A549 (cell line): ENCODE data around the gene ZNF532. TPM values are rescaled to one million over a fixed set of nuclear protein-coding genes. Genes with fewer than 3 reads are reported as not detected.

Source experiments
- ATAC-seq, 2 experiments: fragments of 200-7000 bp in 1 of 2; fragments of >200 bp in 1 of 2; cut with Nextera tagmentation in 1 of 2; cut with Tn5 transposase in 1 of 2; 3 replicates each; pipeline versions ENCODE4 v1.8.0 to v1.9.1; 2018 to 2020; ENCODE audit warnings: mild to moderate bottlenecking in 1 of 2, moderate library complexity in 1 of 2
- CTCF ChIA-PET: fragments of 300-600 bp; sonication (Branson Sonifier 250); formaldehyde crosslinking; extraction: SDS; loops from one replicate; lab custom pipeline; 2021; ENCODE audit warnings: antibody characterized with exemption, inconsistent platforms; lab: Yijun Ruan, JAX
- POLR2A ChIA-PET: fragments of 350-600 bp; formaldehyde crosslinking; extraction: SDS; loops from one replicate; lab custom pipeline; 2021; ENCODE audit warnings: antibody characterized with exemption, inconsistent platforms; lab: Yijun Ruan, JAX
- DNase-seq, 2 experiments: peaks; one replicate each; pipeline versions ENCODE4 v3.0.0 to v3.0.0-alpha.2; 2011 to 2016; ENCODE audit warnings: low read depth in 1 of 2, low spot score in 1 of 2
- FAIRE-seq: peaks from 2 replicates; lab custom pipeline; 2011; peaks lifted over from hg19 to GRCh38; lab: Jason Lieb, UNC
- H3K27ac ChIP-seq, 2 experiments: fragments of >200 bp; sonication (Bioruptor Twin); formaldehyde crosslinking; 3 replicates each; pipeline ENCODE4 v1.5.1; 2016 to 2017
- H3K4me1 ChIP-seq: fragments of >200 bp; sonication (Bioruptor Twin); formaldehyde crosslinking; 3 replicates; pipeline ENCODE4 v1.6.1; 2016
- H3K4me2 ChIP-seq: fragments of >200 bp; sonication (Bioruptor Twin); formaldehyde crosslinking; 3 replicates; pipeline ENCODE4 v1.6.1; 2016
- H3K4me3 ChIP-seq: fragments of >200 bp; sonication (Bioruptor Twin); formaldehyde crosslinking; 3 replicates; pipeline ENCODE4 v1.5.1; 2016
- H3K9me3 ChIP-seq: fragments of >200 bp; sonication (Bioruptor Twin); formaldehyde crosslinking; 3 replicates; pipeline ENCODE4 v1.6.1; 2016
- EP300 ChIP-seq, 2 experiments: fragments of >200 bp; sonication (Bioruptor Twin); formaldehyde crosslinking; IDR thresholded peaks; 2 replicates in 1 of 2; 3 replicates in 1 of 2; pipeline ENCODE4 v1.6.1; 2016 to 2017
- ESRRA ChIP-seq: fragments of 150-350 bp; IDR thresholded peaks from 2 replicates; pipeline ENCODE4 v1.6.1; 2014; ENCODE audit warnings: mild to moderate bottlenecking, low read length, borderline replicate concordance
- FOSB ChIP-seq: fragments of 250-450 bp; sonication (Bioruptor Pico); IDR thresholded peaks from 2 replicates; pipeline ENCODE4 v1.5.0; 2020; ENCODE audit warnings: mild to moderate bottlenecking, moderate library complexity
- FOSL2 ChIP-seq, 2 experiments: fragments of 450-650 bp in 1 of 2; fragments of >200 bp in 1 of 2; sonication (Bioruptor Twin) in 1 of 2; formaldehyde crosslinking; IDR thresholded peaks; 2 replicates each; pipeline versions ENCODE4 v1.5.0 to v1.6.1; 2016 to 2020; ENCODE audit warnings: mild to moderate bottlenecking in 1 of 2, moderate library complexity in 1 of 2
- HOXA7 ChIP-seq: fragments of 250-450 bp; sonication (Bioruptor Pico); IDR thresholded peaks from 2 replicates; pipeline ENCODE4 v1.5.0; 2020; ENCODE audit warnings: mild to moderate bottlenecking, moderate library complexity
- JUN ChIP-seq, 2 experiments: fragments of >200 bp; sonication (Bioruptor Twin); formaldehyde crosslinking; IDR thresholded peaks; 2 replicates in 1 of 2; 3 replicates in 1 of 2; pipeline ENCODE4 v1.6.1; 2016 to 2017
- MAFK ChIP-seq: fragments of 450-650 bp; IDR thresholded peaks from 2 replicates; pipeline ENCODE4 v1.6.1; 2014; ENCODE audit not compliant: partially characterized antibody
- NFE2L2 ChIP-seq: fragments of 150-350 bp; conservative IDR thresholded peaks from 2 replicates; pipeline ENCODE4 v1.6.1; 2014; ENCODE audit warnings: low read length
- RARB ChIP-seq: fragments of 250-450 bp; sonication (Bioruptor Pico); IDR thresholded peaks from 2 replicates; pipeline ENCODE4 v1.8.0; 2021; ENCODE audit warnings: mild to moderate bottlenecking, moderate library complexity
- RFX5 ChIP-seq: fragments of 450-650 bp; IDR thresholded peaks from 2 replicates; pipeline ENCODE4 v1.7.1; 2014; ENCODE audit warnings: antibody characterized with exemption, mild to moderate bottlenecking, moderate library complexity
- TP53 ChIP-seq: fragments of 250-450 bp; sonication (Bioruptor Pico); IDR thresholded peaks from 2 replicates; pipeline ENCODE4 v1.5.0; 2021; ENCODE audit warnings: mild to moderate bottlenecking, moderate library complexity
- ZC3H11A ChIP-seq: fragments of 450-650 bp; IDR thresholded peaks from 2 replicates; pipeline ENCODE4 v1.6.1; 2014; ENCODE audit warnings: antibody characterized with exemption, mild to moderate bottlenecking
- ZFP36 ChIP-seq: fragments of 450-650 bp; IDR thresholded peaks from 2 replicates; pipeline ENCODE4 v1.6.1; 2014; ENCODE audit warnings: borderline replicate concordance; ENCODE audit not compliant: partially characterized antibody
- ZSCAN20 ChIP-seq: fragments of 250-450 bp; sonication (Bioruptor Pico); IDR thresholded peaks from 2 replicates; pipeline ENCODE4 v1.8.0; 2022; ENCODE audit warnings: mild to moderate bottlenecking, moderate library complexity
- WGBS: methylation state at CpG from one replicate; pipeline ENCODE4 v1.1.6; 2017; ENCODE audit errors: missing lambda C conversion rate; 5-methylcytosine and 5-hydroxymethylcytosine counted together
- polyA plus RNA-seq, 4 experiments: library from polyadenylated mRNA; depleted of rRNA in 3 of 4; stranded (reverse); fragments of >200 nt; fragmentation: RNase III in 1 of 4; extraction: RNeasy Plus Mini Kit Qiagen cat#74134 plus additional on column Dnase treatment in 1 of 4; gene quantifications; 2 replicates in 3 of 4; 3 replicates in 1 of 4; pipeline ENCODE4 v1.2.3, GENCODE V29; 2011 to 2017
- TF ChIP-seq, protein P1 (sequence below): fragments of 250-450 bp; sonication (Bioruptor Pico); IDR thresholded peaks from 2 replicates; pipeline ENCODE4 v1.5.0; 2021; ENCODE audit warnings: mild to moderate bottlenecking, moderate library complexity, borderline replicate concordance
- TF ChIP-seq, protein P2 (sequence below): IDR thresholded peaks from 2 replicates; pipeline ENCODE4 v1.6.1; 2012
- TF ChIP-seq, protein P3 (sequence below): fragments of 250-450 bp; sonication (Bioruptor Pico); IDR thresholded peaks from 2 replicates; pipeline ENCODE4 v1.5.0; 2020; ENCODE audit warnings: low read depth, mild to moderate bottlenecking, moderate library complexity

ZNF532 gene
- polyA plus RNA-seq, 2 of the 4 experiments (the other 2 are of a cell fraction): 26.8 to 64.6 TPM

DNA sequence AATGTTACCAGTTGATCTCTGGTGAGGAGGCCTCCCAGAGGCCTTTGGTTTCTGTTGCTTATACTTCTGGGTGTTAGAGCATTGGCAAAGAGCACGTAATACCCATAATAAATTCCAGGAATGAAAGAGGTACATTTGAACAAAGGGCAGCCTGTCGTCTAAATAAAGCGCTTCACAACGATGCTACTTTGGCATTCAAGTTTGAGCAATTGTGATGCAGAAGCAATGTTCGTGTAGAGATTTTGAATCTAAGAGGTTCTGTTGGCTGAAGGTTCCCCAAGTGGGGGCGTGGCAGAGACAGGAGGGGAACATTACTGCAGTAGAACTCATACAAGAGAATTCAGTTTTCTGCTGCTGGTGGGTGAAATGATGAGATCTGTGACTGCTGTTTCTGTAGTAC, 27.8 kb downstream of the ZNF532 start:
- H3K4me1 ChIP-seq: peaks cover 49% of the 10 kb centered on the region
- no peak overlapping the region for H3K4me2 ChIP-seq
- no peaks in the 10 kb centered on the region for H3K9me3 ChIP-seq
- ATAC-seq: no peak
- peak overlapping the region in 1 of 2 experiments; percentile 45; a peak in 1 of 6 replicates for H3K27ac ChIP-seq
- CTCF ChIA-PET: no interaction called here
- WGBS: 94% methylated on average over 6 of the region's 6 CpGs
- H3K4me3 ChIP-seq: no peak overlapping the region
- POLR2A ChIA-PET: no interaction called here
- FAIRE-seq: no peak
- TF ChIP-seq RARB (CRISPR knock-in tag) (no peak), HOXA7 (CRISPR knock-in tag) (no peak), ZFP36 (no peak), JUN (IDR thresholded peaks at IDR 0.05) (no peak), FOSB (CRISPR knock-in tag) (no peak), MAFK (no peak), ZC3H11A (no peak)
- no peak for DNase-seq

DNA sequence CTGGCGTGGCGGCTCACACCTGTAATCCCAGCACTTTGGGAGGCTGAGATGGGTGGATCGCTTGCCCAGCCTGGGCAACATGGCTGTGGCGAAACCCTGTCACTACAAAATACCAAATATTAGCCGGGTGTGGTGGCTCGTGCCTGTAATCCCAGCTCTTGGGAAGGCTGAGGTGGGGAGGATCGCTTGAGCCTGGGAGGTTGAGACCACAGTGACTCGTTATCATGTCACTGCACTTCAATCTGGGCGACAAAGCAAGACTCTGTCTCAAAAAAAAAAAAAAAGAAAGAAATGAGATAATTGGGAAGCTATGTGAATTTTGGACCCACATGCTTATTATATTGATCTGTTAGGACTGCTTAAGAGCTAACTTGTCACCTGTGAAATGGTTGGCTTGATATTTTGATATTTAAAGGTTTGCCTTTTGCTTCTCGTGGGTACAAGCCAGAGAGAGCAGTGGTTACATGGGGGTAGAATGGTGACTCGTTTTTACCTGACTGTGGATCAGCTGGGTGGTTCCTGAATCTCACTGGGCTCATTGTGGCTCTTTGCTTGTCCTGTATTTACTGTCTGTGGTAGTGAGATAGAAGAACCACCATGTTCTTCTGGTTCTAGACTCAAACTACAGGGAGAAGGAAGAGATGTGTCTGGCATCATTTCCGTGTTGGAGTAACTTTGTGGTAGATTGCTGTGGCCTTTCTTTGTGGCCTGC, 28.9 kb downstream of the ZNF532 start:
- ChIA-PET POLR2A (no interaction called here), CTCF (interaction anchor here (0.6 kb wide), 1 partner anchor 134 kb away, joined by 3 read pairs; no protein-coding TSS in a partner anchor)
- Histone ChIP-seq H3K9me3 (no peaks in the 10 kb centered on the region), H3K4me1 (peaks cover 46% of the 10 kb centered on the region), H3K27ac (peak overlapping the region; percentile 24 to 58; a peak in 3 of 6 replicates), H3K4me3 (no peak overlapping the region), H3K4me2 (0 out of 3 replicates have a peak overlapping the region, but pooled peaks have one; percentile 26)
- TF ChIP-seq RFX5: no peak
- TF ChIP-seq RARB (CRISPR knock-in tag): no peak
- TF ChIP-seq FOSB (CRISPR knock-in tag): no peak
- no peak for TF ChIP-seq ZSCAN20 (CRISPR knock-in tag)
- no peak for TF ChIP-seq FOSL2 (IDR thresholded peaks at IDR 0.05)
- TF ChIP-seq FOSL2 (CRISPR knock-in tag; IDR thresholded peaks at IDR 0.05): no peak
- TF ChIP-seq MAFK: no peak
- no peak for TF ChIP-seq TP53 (CRISPR knock-in tag)
- TF ChIP-seq EP300 (IDR thresholded peaks at IDR 0.05): no peak
- TF ChIP-seq NFE2L2: no peak
- TF ChIP-seq, protein P1, sequence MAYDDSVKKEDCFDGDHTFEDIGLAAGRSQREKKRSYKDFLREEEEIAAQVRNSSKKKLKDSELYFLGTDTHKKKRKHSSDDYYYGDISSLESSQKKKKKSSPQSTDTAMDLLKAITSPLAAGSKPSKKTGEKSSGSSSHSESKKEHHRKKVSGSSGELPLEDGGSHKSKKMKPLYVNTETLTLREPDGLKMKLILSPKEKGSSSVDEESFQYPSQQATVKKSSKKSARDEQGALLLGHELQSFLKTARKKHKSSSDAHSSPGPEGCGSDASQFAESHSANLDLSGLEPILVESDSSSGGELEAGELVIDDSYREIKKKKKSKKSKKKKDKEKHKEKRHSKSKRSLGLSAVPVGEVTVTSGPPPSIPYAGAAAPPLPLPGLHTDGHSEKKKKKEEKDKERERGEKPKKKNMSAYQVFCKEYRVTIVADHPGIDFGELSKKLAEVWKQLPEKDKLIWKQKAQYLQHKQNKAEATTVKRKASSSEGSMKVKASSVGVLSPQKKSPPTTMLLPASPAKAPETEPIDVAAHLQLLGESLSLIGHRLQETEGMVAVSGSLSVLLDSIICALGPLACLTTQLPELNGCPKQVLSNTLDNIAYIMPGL (CRISPR knock-in tag): no peak
- TF ChIP-seq ESRRA: no peak
- TF ChIP-seq, protein P2, sequence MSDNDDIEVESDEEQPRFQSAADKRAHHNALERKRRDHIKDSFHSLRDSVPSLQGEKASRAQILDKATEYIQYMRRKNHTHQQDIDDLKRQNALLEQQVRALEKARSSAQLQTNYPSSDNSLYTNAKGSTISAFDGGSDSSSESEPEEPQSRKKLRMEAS: no peak
- TF ChIP-seq, protein P3, sequence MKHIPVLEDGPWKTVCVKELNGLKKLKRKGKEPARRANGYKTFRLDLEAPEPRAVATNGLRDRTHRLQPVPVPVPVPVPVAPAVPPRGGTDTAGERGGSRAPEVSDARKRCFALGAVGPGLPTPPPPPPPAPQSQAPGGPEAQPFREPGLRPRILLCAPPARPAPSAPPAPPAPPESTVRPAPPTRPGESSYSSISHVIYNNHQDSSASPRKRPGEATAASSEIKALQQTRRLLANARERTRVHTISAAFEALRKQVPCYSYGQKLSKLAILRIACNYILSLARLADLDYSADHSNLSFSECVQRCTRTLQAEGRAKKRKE (CRISPR knock-in tag): no peak
- no peak for FAIRE-seq
- DNase-seq: no peak
- ATAC-seq: no peak
- 69% methylated on average over 12 of the region's 12 CpGs for WGBS

DNA sequence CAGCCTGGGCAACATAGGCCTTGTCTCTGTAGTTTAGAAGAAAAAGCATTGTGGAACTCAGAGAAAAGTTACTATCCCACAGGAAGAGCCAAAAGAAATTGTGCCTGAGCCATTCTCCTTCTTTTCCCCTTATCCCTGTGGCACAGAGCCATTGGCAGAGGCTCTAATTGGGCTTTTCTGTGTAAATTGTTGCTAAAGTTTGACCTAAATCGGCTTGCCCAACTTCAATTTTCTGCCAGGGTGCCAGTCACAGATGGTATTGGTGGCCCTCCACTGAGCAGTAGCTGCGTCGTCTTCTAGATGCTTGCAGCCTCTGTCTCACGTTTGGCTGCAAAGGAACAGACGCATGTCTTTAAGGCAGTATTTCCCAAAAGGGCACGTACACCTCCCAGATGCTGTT, 30.3 kb downstream of the ZNF532 start:
- DNase-seq (no peak), ATAC-seq (no peak), FAIRE-seq (no peak)
- no peaks in the 10 kb centered on the region for H3K9me3 ChIP-seq
- POLR2A ChIA-PET: no interaction called here
- CTCF ChIA-PET: interaction anchor here (1.4 to 1.5 kb wide), 2 partner anchors 14 to 176 kb away, joined by 3 to 4 read pairs; no protein-coding TSS in a partner anchor
- H3K4me1 ChIP-seq: peaks cover 46% of the 10 kb centered on the region
- TF ChIP-seq, protein P3 (CRISPR knock-in tag): no peak
- no peak for TF ChIP-seq HOXA7 (CRISPR knock-in tag)
- TF ChIP-seq, protein P2: no peak
- peak overlapping the region in 1 of 2 experiments; percentile 27; a peak in 2 of 6 replicates for H3K27ac ChIP-seq
- H3K4me2 ChIP-seq: no peak overlapping the region
- H3K4me3 ChIP-seq: no peak overlapping the region
- 83% methylated on average over 6 of the region's 6 CpGs for WGBS
